Gastroesophageal sphincter (tissue), 4 donors: ENCODE data around the gene KLHL8. TPM values are rescaled to one million over a fixed set of nuclear protein-coding genes. Genes with fewer than 3 reads are reported as not detected.

Experiments used
- ATAC-seq: fragments of 150-250 bp; one replicate; pipeline ENCODE4 v1.9.1; 2016; ENCODE audit warnings: mild to moderate bottlenecking, moderate library complexity
- H3K27ac ChIP-seq, 4 donors: fragments of 200-600 bp; sonication (generic) in 3 of 4; 1 replicate in 3 of 4; 2 replicates in 1 of 4; pipeline ENCODE4 v1.5.1; 2016 to 2019
- H3K27me3 ChIP-seq: fragments of 200-600 bp; sonication (generic); one replicate; pipeline ENCODE4 v1.5.1; 2019
- H3K36me3 ChIP-seq, 2 donors: fragments of 200-600 bp; sonication (generic); one replicate each; pipeline ENCODE4 v1.5.1; 2019; ENCODE audit warnings: control low read depth in 1 of 2
- H3K4me1 ChIP-seq, 3 donors: fragments of 200-600 bp; sonication (generic); 1 replicate in 2 of 3; 2 replicates in 1 of 3; pipeline ENCODE4 v1.5.1; 2016 to 2019; ENCODE audit warnings: control low read depth in 2 of 3
- H3K4me3 ChIP-seq, 2 donors: fragments of 200-600 bp; sonication (generic); one replicate each; pipeline ENCODE4 v1.5.1; 2019; ENCODE audit warnings: mild to moderate bottlenecking in 1 of 2, moderate library complexity in 1 of 2
- H3K9me3 ChIP-seq, 3 donors: fragments of 200-600 bp; sonication (generic); one replicate each; pipeline ENCODE4 v1.5.1; 2017 to 2019; ENCODE audit warnings: control low read depth in 2 of 3
- EP300 ChIP-seq: sonication (generic); formaldehyde crosslinking; IDR thresholded peaks from one replicate; pipeline ENCODE4 v1.6.1; 2017; ENCODE audit warnings: antibody characterized with exemption, mild to moderate bottlenecking
- POLR2A ChIP-seq, 2 donors: fragments of 450-650 bp; IDR thresholded peaks; one replicate each; pipeline ENCODE4 v1.6.1; 2017; ENCODE audit warnings: antibody characterized with exemption in 2 of 2, mild to moderate bottlenecking in 2 of 2, moderate library complexity in 1 of 2
- POLR2AphosphoS5 ChIP-seq: sonication (generic); formaldehyde crosslinking; IDR thresholded peaks from one replicate; pipeline ENCODE4 v1.6.1; 2017; ENCODE audit warnings: antibody characterized with exemption
- WGBS, 2 donors: methylation state at CpG; one replicate each; pipeline ENCODE4 v1.1.5; 2018; ENCODE audit warnings: low coverage in 1 of 2; 5-methylcytosine and 5-hydroxymethylcytosine counted together
- total RNA-seq, 4 donors: library from RNA; depleted of rRNA; stranded (reverse); fragments of >200 nt; gene quantifications; one replicate each; pipeline ENCODE4 v1.1.0, GENCODE V29; 2016
- TF ChIP-seq, protein P1 (sequence below), 4 experiments: fragments of 200-600 bp in 2 of 4; fragments of 450-650 bp in 2 of 4; sonication (generic) in 1 of 4; IDR thresholded peaks; one replicate each; pipeline ENCODE4 v1.5.1; 2017 to 2019; ENCODE audit warnings: antibody characterized with exemption in 4 of 4, mild to moderate bottlenecking in 2 of 4, moderate library complexity in 2 of 4

The KLHL8 gene
- total RNA-seq: 10 to 100 TPM in 3 of 4 donors, 1 to 10 TPM in 1; 9.1 to 17.6 (median 13.0) TPM

DNA sequence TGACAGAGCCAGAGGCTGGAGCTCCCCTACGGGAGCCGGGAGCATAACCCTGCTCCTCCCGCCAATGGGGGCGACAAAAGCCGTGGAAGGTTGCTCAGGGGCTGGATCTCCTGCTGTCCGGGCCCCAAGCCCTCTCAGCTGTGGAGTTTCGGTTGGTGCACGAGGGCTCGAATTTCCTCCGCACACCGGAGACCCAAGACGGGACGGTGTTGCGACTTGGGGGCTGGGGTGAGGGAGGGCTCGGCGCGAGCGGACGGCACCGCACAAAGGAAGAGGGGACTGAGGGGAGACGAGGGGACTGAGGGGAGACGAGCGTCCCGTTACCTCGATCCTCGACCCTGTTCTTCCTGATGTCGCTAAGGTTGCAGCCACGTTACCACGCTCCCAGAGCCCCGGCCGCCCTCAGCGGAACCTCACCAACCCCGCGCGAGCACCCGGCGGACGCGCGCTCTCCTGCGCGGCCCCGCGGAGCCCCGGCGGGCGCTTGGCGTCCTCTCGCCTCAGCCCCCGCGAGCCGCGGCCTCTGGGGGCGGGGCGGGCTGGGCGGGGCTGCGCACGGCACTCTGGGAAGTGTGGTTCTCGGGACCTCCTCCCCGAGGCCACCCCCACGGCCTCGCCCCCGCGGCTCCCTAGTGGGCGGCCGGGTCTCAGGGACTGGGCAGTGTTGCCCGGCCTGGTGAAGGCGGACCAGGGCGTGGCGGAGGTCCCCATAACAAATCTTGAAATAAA lies at the start of gene KLHL8:
Gene KLHL8, minus strand, starts transcription at position 525 of the 729 bp plus-strand sequence. CDS start 25,079 bp downstream, outside the sequence.
- 0% methylated on average over 8 to 11 of the region's 70 CpGs for WGBS, 2 donors
- TF ChIP-seq EP300: no peak
- TF ChIP-seq POLR2AphosphoS5: peak; percentile 43
- TF ChIP-seq, protein P1, sequence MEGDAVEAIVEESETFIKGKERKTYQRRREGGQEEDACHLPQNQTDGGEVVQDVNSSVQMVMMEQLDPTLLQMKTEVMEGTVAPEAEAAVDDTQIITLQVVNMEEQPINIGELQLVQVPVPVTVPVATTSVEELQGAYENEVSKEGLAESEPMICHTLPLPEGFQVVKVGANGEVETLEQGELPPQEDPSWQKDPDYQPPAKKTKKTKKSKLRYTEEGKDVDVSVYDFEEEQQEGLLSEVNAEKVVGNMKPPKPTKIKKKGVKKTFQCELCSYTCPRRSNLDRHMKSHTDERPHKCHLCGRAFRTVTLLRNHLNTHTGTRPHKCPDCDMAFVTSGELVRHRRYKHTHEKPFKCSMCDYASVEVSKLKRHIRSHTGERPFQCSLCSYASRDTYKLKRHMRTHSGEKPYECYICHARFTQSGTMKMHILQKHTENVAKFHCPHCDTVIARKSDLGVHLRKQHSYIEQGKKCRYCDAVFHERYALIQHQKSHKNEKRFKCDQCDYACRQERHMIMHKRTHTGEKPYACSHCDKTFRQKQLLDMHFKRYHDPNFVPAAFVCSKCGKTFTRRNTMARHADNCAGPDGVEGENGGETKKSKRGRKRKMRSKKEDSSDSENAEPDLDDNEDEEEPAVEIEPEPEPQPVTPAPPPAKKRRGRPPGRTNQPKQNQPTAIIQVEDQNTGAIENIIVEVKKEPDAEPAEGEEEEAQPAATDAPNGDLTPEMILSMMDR (IDR thresholded peaks at IDR 0.05): peak in 1 of 4 experiments; percentile 40
- TF ChIP-seq POLR2A (IDR thresholded peaks at IDR 0.05): peak; percentile 70 to 80

DNA sequence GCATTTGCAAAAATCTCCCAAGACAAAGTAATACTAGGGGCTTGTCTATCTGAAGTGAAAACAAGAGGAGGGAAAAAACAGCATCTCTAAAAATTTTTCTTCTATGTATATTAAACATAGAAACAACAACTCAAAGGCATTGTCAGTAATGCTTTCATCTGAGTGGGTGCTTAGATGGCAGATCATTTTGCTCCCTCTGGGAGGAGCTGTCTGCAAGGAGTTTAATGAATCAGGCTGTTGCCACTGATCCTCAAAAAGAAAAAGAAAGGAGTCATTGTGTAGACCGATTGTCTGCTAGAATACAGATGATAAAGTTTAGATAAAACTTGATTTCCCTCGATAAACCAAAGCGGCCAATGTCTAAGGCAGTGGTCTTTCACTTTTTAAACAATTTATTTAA lies 49.7 kb upstream of the KLHL8 start:
- no peaks in the 10 kb centered on the region for H3K27me3 ChIP-seq
- WGBS, 2 donors: 53 to 55% methylated on average over 3 of the region's 3 CpGs
- ATAC-seq: no peak
- no peak overlapping the region for H3K4me3 ChIP-seq
- H3K4me1 ChIP-seq: no peaks in the 10 kb centered on the region
- H3K36me3 ChIP-seq: no peaks in the 10 kb centered on the region
- TF ChIP-seq, protein P1 (IDR thresholded peaks at IDR 0.05): no peak
- H3K9me3 ChIP-seq: no peaks in the 10 kb centered on the region
- H3K27ac ChIP-seq: no peak overlapping the region

More for the DNA sequence above, at the start of gene KLHL8:
- Histone ChIP-seq H3K27me3 (no peaks in the 10 kb centered on the region), H3K27ac (peak within 1 kb of the TSS; percentile 67 to 95 (median 91)), H3K4me3 (peak within 1 kb of the TSS; percentile 85 to 91), H3K36me3 (no peaks in the 10 kb centered on the region), H3K9me3 (no peaks in the 10 kb centered on the region), H3K4me1 (peaks cover 0 to 15% (median 5%) of the 10 kb centered on the region in 3 donors)
- ATAC-seq: peak; percentile 98

DNA sequence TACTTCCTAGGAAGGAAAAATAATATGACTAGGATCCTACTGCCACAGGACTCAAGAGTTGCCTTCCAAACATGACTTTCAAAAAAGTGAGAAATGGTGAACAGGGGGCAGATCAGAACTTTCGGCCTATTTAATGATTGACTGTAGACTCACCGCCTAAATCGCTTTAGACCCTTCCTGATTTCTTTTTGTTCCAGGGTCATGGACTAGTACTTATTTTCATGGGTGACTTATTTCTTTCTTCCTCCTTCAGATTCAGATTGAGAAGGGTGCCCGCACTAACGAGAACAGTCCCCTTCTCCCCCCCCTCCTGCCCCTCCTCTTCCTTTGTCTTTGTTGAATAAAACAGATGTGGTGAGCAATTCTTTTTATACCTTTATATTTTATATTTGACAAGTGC lies 48.0 kb upstream of the KLHL8 start:
- no peak for TF ChIP-seq EP300
- TF ChIP-seq POLR2AphosphoS5: no peak
- TF ChIP-seq, protein P1 (IDR thresholded peaks at IDR 0.05): no peak
- TF ChIP-seq POLR2A (IDR thresholded peaks at IDR 0.05): no peak
- Histone ChIP-seq H3K4me3 (no peak overlapping the region), H3K4me1 (no peaks in the 10 kb centered on the region), H3K27me3 (no peaks in the 10 kb centered on the region), H3K36me3 (no peaks in the 10 kb centered on the region), H3K27ac (no peak overlapping the region), H3K9me3 (no peaks in the 10 kb centered on the region)
- 76 to 100% methylated on average over 3 to 5 of the region's 5 CpGs for WGBS, 2 donors
- no peak for ATAC-seq

DNA sequence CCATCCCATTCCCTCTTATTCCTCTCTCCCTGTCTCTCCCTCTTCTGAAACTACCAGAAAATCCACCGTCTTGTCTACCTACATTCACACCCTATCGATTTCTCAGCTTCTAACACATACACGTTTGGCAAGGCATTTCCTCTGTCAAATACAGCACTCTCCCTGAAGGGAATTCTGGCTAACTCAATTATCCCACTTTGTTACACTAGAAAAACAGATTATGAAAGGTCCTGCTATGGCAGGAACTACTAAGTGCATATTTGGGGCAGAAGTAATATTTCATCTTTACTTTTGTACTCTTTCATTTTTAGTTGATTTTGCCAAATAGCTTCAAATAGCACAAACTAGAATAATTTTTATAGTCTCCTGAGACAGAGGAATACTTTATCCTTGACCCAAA lies 46.6 kb upstream of the KLHL8 start:
- H3K27ac ChIP-seq: no peak overlapping the region
- no peak for ATAC-seq
- no peaks in the 10 kb centered on the region for H3K4me1 ChIP-seq

More for the DNA sequence above, 46.6 kb upstream of the KLHL8 start:
- H3K4me3 ChIP-seq: no peak overlapping the region
- TF ChIP-seq POLR2AphosphoS5 (no peak), EP300 (no peak), POLR2A (IDR thresholded peaks at IDR 0.05) (no peak)
- TF ChIP-seq, protein P1 (IDR thresholded peaks at IDR 0.05): no peak
- no peaks in the 10 kb centered on the region for H3K9me3 ChIP-seq
- 47 to 49% methylated on average over 3 of the region's 3 CpGs for WGBS, 2 donors
- H3K27me3 ChIP-seq: no peaks in the 10 kb centered on the region
- H3K36me3 ChIP-seq: no peaks in the 10 kb centered on the region
